Fibroblast of the aortic adventitia (primary cell): Measurements from ENCODE around the gene VRTN. TPM values are rescaled to one million over a fixed set of nuclear protein-coding genes. Genes with fewer than 3 reads are reported as not detected.

Experiments used
- DNase-seq: peaks from one replicate; pipeline ENCODE4 v3.0.0-alpha.2; 2010; ENCODE audit warnings: low read depth
- H3K4me3 ChIP-seq: 2 replicates; pipeline ENCODE4 v1.5.1; 2011; ENCODE audit warnings: low read depth, mild to moderate bottlenecking, control low read depth, low read length, moderate library complexity
- total RNA-seq: library from RNA; depleted of rRNA; stranded (reverse); fragments of >200 nt; gene quantifications from 2 replicates; pipeline ENCODE4 v1.2.3, GENCODE V29; 2012; ENCODE audit warnings: low replicate concordance
- TF ChIP-seq, protein P1 (sequence below): IDR thresholded peaks from 2 replicates; pipeline ENCODE4 v1.5.1; 2011; ENCODE audit warnings: mild to moderate bottlenecking, low read length, control low read depth, inconsistent platforms; ENCODE audit not compliant: insufficient read depth

VRTN gene
- not detected in 2 replicates for total RNA-seq

GRCh38 chr14:74348241-74348734 lies at the start of gene VRTN:
TSS of gene VRTN (plus strand) at chr14:74348471. CDS start at chr14:74356784, 8,313 bp downstream.
- TF ChIP-seq, protein P1, sequence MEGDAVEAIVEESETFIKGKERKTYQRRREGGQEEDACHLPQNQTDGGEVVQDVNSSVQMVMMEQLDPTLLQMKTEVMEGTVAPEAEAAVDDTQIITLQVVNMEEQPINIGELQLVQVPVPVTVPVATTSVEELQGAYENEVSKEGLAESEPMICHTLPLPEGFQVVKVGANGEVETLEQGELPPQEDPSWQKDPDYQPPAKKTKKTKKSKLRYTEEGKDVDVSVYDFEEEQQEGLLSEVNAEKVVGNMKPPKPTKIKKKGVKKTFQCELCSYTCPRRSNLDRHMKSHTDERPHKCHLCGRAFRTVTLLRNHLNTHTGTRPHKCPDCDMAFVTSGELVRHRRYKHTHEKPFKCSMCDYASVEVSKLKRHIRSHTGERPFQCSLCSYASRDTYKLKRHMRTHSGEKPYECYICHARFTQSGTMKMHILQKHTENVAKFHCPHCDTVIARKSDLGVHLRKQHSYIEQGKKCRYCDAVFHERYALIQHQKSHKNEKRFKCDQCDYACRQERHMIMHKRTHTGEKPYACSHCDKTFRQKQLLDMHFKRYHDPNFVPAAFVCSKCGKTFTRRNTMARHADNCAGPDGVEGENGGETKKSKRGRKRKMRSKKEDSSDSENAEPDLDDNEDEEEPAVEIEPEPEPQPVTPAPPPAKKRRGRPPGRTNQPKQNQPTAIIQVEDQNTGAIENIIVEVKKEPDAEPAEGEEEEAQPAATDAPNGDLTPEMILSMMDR, result no peak
- no peak for DNase-seq
- H3K4me3 ChIP-seq, result no peak within 1 kb of the TSS

GRCh38 chr14:74299061-74299545 lies 49.2 kb upstream of the VRTN start:
- peak overlapping the region; percentile 5 for H3K4me3 ChIP-seq
- TF ChIP-seq, protein P1, result no peak
- peak; percentile 25 for DNase-seq

- DNase-seq, result no peak
These were observed 46.6 kb upstream of the VRTN start for GRCh38 chr14:74301594-74302151.

GRCh38 chr14:74302152-74302628 lies 46.1 kb upstream of the VRTN start:
- peak overlapping the region; percentile 85 for H3K4me3 ChIP-seq
- TF ChIP-seq, protein P1, result peak; percentile 65
- DNase-seq, result peak; percentile 68

More at GRCh38 chr14:74301594-74302151, 46.6 kb upstream of the VRTN start:
- H3K4me3 ChIP-seq, result peak overlapping the region; percentile 85
- TF ChIP-seq, protein P1, result no peak

DNA sequence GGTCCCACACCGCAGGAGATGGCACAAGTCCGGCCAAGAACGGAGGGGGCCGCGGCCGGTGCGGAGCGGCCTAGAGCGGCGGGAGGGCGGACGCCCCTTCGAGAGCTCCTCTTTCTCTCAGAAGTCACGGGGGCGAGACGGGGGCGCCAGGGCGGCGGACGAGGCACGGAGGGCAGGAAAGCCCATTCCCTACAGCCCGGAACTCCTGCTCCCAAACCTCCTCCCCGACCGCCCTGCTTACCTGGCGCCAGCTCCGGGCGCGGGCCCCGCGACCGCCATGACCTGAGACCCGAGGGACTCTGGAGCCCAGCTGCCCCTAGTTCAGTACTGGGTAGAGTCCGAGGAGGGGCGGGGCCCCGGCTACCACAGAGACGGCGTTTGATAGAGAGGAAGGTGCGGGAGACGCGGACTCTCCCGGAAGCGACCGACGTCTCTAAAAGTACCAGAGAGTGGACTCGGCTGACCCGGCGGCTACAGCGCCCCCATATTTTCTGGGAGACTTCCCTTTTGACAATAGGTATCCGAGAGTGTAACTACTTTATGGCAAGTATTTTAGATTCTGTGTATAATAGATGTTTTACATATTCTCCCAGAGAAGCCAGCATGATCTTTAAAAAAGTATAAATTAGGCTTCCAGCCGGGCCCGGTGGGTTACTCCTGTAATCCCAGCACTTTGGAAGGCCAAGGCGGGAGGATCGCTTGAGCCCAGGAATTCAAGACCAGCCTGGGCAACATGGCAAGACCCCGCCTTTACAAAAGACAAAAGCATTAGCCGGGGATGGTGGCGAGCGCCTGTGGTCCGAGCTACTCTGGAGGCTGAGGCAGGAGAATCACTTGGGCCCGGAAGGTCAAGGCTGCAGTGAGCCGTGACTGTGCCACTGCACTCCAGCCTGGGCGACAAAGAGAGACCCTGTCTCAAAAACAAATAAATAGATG lies 45.4 kb upstream of the VRTN start, which contains the start of gene ABCD4:
TSS of gene ABCD4 (minus strand) at position 301 of the 936 bp plus-strand sequence. CDS start at position 279, 22 bp downstream.
- peak within 1 kb of the TSS; percentile 85 for H3K4me3 ChIP-seq
- TF ChIP-seq, protein P1, result peak; percentile 36
- peak; percentile 91 for DNase-seq

DNA sequence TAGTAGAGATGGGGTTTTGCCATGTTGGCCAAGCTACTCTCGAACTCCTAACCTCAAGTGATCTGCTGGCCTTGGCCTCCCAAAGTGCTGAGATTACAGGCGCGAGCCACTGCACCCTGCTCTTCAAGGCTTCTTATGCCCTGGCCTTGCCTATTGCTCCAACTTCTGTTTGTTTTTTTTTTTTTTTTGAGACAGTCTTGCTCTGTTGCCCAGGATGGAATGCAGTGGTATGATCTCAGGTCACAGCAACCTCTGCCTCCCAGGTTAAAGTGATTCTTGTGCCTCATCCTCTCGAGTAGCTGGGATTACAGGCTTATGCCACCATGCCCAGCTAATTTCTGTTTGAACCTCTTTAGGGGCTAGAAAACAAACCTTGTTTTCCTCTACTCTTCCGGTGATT lies 39.6 kb upstream of the VRTN start:
- no peak for DNase-seq
- no peak overlapping the region for H3K4me3 ChIP-seq

More for the DNA sequence above, 39.6 kb upstream of the VRTN start:
- TF ChIP-seq, protein P1, result no peak
